Measurements from ENCODE around the gene ZNHIT1.
"Not testable (repeated sequence)": the region's sequence is repeated elsewhere in the genome, so short reads cannot be mapped to it uniquely, and the experiment has no call there.

Gene ZNHIT1

DNA sequence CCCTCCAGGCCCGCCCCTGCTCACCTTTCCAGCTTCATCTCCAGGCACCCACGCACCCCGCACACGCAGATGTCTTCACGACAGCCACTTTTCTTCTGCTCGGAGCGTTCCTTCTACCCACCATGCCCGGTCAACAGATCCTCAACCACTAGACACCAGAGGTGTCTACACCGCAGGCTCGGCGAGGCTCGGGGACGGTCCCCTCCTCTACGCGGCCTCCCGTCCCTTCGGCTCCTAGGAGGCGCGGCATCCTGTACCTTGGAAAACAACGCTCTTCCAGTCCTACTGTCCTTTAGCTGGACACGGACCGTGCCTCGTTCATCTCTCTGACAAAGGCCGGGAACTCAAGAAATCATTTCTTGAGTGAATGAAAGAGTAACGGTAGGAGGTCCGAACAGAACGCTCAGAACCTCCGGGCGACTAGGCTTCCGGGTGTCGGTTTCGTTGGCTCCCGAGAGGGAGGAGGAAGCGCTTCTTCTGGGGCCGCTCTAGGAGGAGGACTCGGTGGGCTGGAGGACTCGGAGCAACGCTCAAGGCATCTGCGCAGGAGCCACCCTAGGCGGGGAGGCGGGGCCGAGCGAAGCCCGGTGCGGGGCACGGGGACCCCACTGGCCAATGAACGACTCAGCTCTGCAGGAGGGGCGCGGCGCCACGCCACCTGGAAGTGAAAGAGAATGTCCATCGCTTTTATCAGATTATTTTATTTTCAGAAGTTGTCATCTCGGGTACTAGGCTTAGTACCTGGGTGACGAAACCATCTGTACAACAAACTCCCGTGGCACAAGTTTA is 34.1 kb downstream of the ZNHIT1 start:
- Histone ChIP-seq H3K27me3 (ENCODE audit: control insufficient read depth in 2 of 2, insufficient read depth in 2 of 2, low read length in 2 of 2) (no peaks in the 10 kb centered on the region), H3K36me3 (ENCODE audit: control insufficient read depth in 2 of 2, insufficient read depth in 2 of 2, low read length in 2 of 2) (peaks cover 4 to 5% of the 10 kb centered on the region in 2 donors), H3K9me3 (ENCODE audit: control insufficient read depth in 2 of 2, low read length in 2 of 2) (no peaks in the 10 kb centered on the region), H3K27ac (ENCODE audit: low read depth in 2 of 2, low read length in 2 of 2) (peak overlapping the region; percentile 73 to 86), H3K9ac (ENCODE audit: low read depth in 1 of 2, low read length in 2 of 2) (peak overlapping the region; percentile 81 to 92), H3K4me3 (ENCODE audit: low read length in 2 of 2) (peak overlapping the region; percentile 87 to 99), H3K4me1 (ENCODE audit: control insufficient read depth in 2 of 2, insufficient read depth in 2 of 2, low read length in 2 of 2) (peaks cover 9 to 10% of the 10 kb centered on the region in 2 donors)

DNA sequence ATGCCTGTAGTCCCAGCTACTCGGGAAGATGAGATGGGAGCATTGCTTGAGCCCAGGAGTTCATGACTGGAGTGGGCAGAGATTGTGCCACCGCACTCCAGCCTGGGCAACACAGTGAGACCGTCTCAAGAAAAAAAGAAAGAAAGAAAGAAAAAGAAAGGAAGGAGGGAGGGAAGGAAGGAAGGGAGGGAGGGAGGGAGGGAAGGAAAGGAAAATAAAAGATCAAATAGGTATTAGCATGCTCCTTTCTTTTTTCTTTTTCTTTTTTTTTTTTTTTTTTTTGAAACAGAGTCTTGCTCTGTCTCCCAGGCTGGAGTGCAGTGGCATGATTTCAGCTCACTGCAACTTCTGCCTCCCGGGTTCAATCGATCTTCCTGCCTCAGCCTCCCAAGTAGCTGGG is 35.2 kb downstream of the ZNHIT1 start:
- H3K27me3 ChIP-seq (ENCODE audit: control insufficient read depth in 2 of 2, insufficient read depth in 2 of 2, low read length in 2 of 2); H3K9ac ChIP-seq (ENCODE audit: low read depth in 1 of 2, low read length in 2 of 2); H3K27ac ChIP-seq (ENCODE audit: low read depth in 2 of 2, low read length in 2 of 2); H3K4me1 ChIP-seq (ENCODE audit: control insufficient read depth in 2 of 2, insufficient read depth in 2 of 2, low read length in 2 of 2); H3K9me3 ChIP-seq (ENCODE audit: control insufficient read depth in 2 of 2, low read length in 2 of 2); H3K36me3 ChIP-seq (ENCODE audit: control insufficient read depth in 2 of 2, insufficient read depth in 2 of 2, low read length in 2 of 2): not testable (repeated sequence)
- peak overlapping the region in 1 of 2 donors; percentile 99 for H3K4me3 ChIP-seq (ENCODE audit: low read length in 2 of 2)

DNA sequence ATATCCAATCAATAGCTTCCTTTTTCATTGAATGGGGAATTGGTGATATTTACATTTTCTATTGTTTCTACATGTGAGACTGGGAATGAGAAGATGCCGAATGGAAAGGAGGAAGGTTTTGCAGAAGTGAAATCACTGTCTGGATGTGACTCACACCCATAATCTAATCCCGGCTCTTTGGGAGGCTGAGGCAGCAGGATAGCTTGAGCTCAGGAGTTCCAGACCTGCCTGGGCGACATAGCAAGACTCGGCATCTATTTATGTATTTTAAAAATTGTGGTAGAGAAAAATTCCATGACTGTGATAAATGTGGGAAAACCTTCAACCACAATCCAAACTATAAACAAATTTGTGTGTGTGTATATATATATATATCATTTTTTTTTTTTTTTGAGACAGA is 37.8 kb downstream of the ZNHIT1 start:
- Histone ChIP-seq H3K4me3 (ENCODE audit: low read length in 2 of 2) (no peak overlapping the region), H3K36me3 (ENCODE audit: control insufficient read depth in 2 of 2, insufficient read depth in 2 of 2, low read length in 2 of 2) (no peaks in the 10 kb centered on the region), H3K9me3 (ENCODE audit: control insufficient read depth in 2 of 2, low read length in 2 of 2) (no peaks in the 10 kb centered on the region), H3K9ac (ENCODE audit: low read depth in 1 of 2, low read length in 2 of 2) (no peak overlapping the region), H3K4me1 (ENCODE audit: control insufficient read depth in 2 of 2, insufficient read depth in 2 of 2, low read length in 2 of 2) (peaks cover 5 to 9% of the 10 kb centered on the region in 2 donors), H3K27ac (ENCODE audit: low read depth in 2 of 2, low read length in 2 of 2) (no peak overlapping the region), H3K27me3 (ENCODE audit: control insufficient read depth in 2 of 2, insufficient read depth in 2 of 2, low read length in 2 of 2) (no peaks in the 10 kb centered on the region)

DNA sequence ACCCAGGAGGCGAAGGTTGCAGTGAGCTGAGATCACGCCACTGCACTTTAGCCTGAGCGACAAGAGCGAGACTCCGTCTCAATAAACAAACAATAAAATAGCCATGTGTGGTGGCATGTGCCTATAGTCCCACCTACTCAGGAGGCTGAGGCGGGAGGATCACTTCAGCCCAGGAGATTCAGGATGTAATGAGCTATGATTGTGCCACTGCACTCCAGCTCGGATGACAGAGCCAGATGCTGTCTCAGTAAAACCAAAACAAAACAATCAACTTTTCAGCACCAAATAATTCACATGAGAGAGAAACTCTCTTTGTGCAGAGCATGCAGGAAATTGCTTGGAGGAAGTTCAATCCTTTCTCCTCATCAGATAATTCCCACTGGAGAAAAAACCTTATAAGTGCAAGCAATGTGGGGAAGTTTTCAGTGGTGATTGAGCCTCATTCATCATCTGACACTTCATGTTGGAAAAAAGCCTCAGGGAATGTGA is 40.3 kb downstream of the ZNHIT1 start:
- Histone ChIP-seq H3K27ac (ENCODE audit: low read depth in 2 of 2, low read length in 2 of 2) (no peak overlapping the region), H3K4me1 (ENCODE audit: control insufficient read depth in 2 of 2, insufficient read depth in 2 of 2, low read length in 2 of 2) (no peaks in the 10 kb centered on the region), H3K9me3 (ENCODE audit: control insufficient read depth in 2 of 2, low read length in 2 of 2) (no peaks in the 10 kb centered on the region), H3K9ac (ENCODE audit: low read depth in 1 of 2, low read length in 2 of 2) (no peak overlapping the region), H3K4me3 (ENCODE audit: low read length in 2 of 2) (no peak overlapping the region), H3K27me3 (ENCODE audit: control insufficient read depth in 2 of 2, insufficient read depth in 2 of 2, low read length in 2 of 2) (no peaks in the 10 kb centered on the region), H3K36me3 (ENCODE audit: control insufficient read depth in 2 of 2, insufficient read depth in 2 of 2, low read length in 2 of 2) (no peaks in the 10 kb centered on the region)

GRCh38 chr7:101264102-101264706 is 46.2 kb downstream of the ZNHIT1 start:
- H3K9me3 ChIP-seq (ENCODE audit: control insufficient read depth in 2 of 2, low read length in 2 of 2); H3K27ac ChIP-seq (ENCODE audit: low read depth in 2 of 2, low read length in 2 of 2); H3K4me3 ChIP-seq (ENCODE audit: low read length in 2 of 2); H3K27me3 ChIP-seq (ENCODE audit: control insufficient read depth in 2 of 2, insufficient read depth in 2 of 2, low read length in 2 of 2); H3K4me1 ChIP-seq (ENCODE audit: control insufficient read depth in 2 of 2, insufficient read depth in 2 of 2, low read length in 2 of 2); H3K36me3 ChIP-seq (ENCODE audit: control insufficient read depth in 2 of 2, insufficient read depth in 2 of 2, low read length in 2 of 2); H3K9ac ChIP-seq (ENCODE audit: low read depth in 1 of 2, low read length in 2 of 2): not testable (repeated sequence)

GRCh38 chr7:101265622-101266516 is 47.9 kb downstream of the ZNHIT1 start:
- Histone ChIP-seq H3K9ac (ENCODE audit: low read depth in 1 of 2, low read length in 2 of 2) (no peak overlapping the region), H3K9me3 (ENCODE audit: control insufficient read depth in 2 of 2, low read length in 2 of 2) (no peaks in the 10 kb centered on the region), H3K27ac (ENCODE audit: low read depth in 2 of 2, low read length in 2 of 2) (no peak overlapping the region), H3K27me3 (ENCODE audit: control insufficient read depth in 2 of 2, insufficient read depth in 2 of 2, low read length in 2 of 2) (no peaks in the 10 kb centered on the region), H3K36me3 (ENCODE audit: control insufficient read depth in 2 of 2, insufficient read depth in 2 of 2, low read length in 2 of 2) (no peaks in the 10 kb centered on the region), H3K4me3 (ENCODE audit: low read length in 2 of 2) (no peak overlapping the region), H3K4me1 (ENCODE audit: control insufficient read depth in 2 of 2, insufficient read depth in 2 of 2, low read length in 2 of 2) (no peaks in the 10 kb centered on the region)

- Histone ChIP-seq H3K9ac (ENCODE audit: low read depth in 1 of 2, low read length in 2 of 2) (no peak overlapping the region), H3K9me3 (ENCODE audit: control insufficient read depth in 2 of 2, low read length in 2 of 2) (no peaks in the 10 kb centered on the region), H3K27me3 (ENCODE audit: control insufficient read depth in 2 of 2, insufficient read depth in 2 of 2, low read length in 2 of 2) (no peaks in the 10 kb centered on the region), H3K4me3 (ENCODE audit: low read length in 2 of 2) (no peak overlapping the region), H3K27ac (ENCODE audit: low read depth in 2 of 2, low read length in 2 of 2) (no peak overlapping the region), H3K4me1 (ENCODE audit: control insufficient read depth in 2 of 2, insufficient read depth in 2 of 2, low read length in 2 of 2) (no peaks in the 10 kb centered on the region), H3K36me3 (ENCODE audit: control insufficient read depth in 2 of 2, insufficient read depth in 2 of 2, low read length in 2 of 2) (no peaks in the 10 kb centered on the region)
These were observed 51.7 kb downstream of the ZNHIT1 start for GRCh38 chr7:101269664-101270063.

- no peak overlapping the region for H3K27ac ChIP-seq (ENCODE audit: low read depth in 2 of 2, low read length in 2 of 2)
- no peaks in the 10 kb centered on the region for H3K36me3 ChIP-seq (ENCODE audit: control insufficient read depth in 2 of 2, insufficient read depth in 2 of 2, low read length in 2 of 2)
- H3K27me3 ChIP-seq (ENCODE audit: control insufficient read depth in 2 of 2, insufficient read depth in 2 of 2, low read length in 2 of 2) = no peaks in the 10 kb centered on the region
- no peaks in the 10 kb centered on the region for H3K4me1 ChIP-seq (ENCODE audit: control insufficient read depth in 2 of 2, insufficient read depth in 2 of 2, low read length in 2 of 2)
- H3K4me3 ChIP-seq (ENCODE audit: low read length in 2 of 2) = no peak overlapping the region
- H3K9me3 ChIP-seq (ENCODE audit: control insufficient read depth in 2 of 2, low read length in 2 of 2) = no peaks in the 10 kb centered on the region
- H3K9ac ChIP-seq (ENCODE audit: low read depth in 1 of 2, low read length in 2 of 2) = no peak overlapping the region
These were observed 53.1 kb downstream of the ZNHIT1 start for GRCh38 chr7:101271021-101271420.

GRCh38 chr7:101273206-101273605 is 55.2 kb downstream of the ZNHIT1 start:
- H3K4me1 ChIP-seq (ENCODE audit: control insufficient read depth in 2 of 2, insufficient read depth in 2 of 2, low read length in 2 of 2) = no peaks in the 10 kb centered on the region
- H3K4me3 ChIP-seq (ENCODE audit: low read length in 2 of 2) = no peak overlapping the region
- H3K36me3 ChIP-seq (ENCODE audit: control insufficient read depth in 2 of 2, insufficient read depth in 2 of 2, low read length in 2 of 2) = no peaks in the 10 kb centered on the region
- H3K27me3 ChIP-seq (ENCODE audit: control insufficient read depth in 2 of 2, insufficient read depth in 2 of 2, low read length in 2 of 2) = peaks cover 0 to 3% of the 10 kb centered on the region in 2 donors
- H3K9ac ChIP-seq (ENCODE audit: low read depth in 1 of 2, low read length in 2 of 2) = no peak overlapping the region
- no peak overlapping the region for H3K27ac ChIP-seq (ENCODE audit: low read depth in 2 of 2, low read length in 2 of 2)
- H3K9me3 ChIP-seq (ENCODE audit: control insufficient read depth in 2 of 2, low read length in 2 of 2) = no peaks in the 10 kb centered on the region
